ENCODE measurements around the gene MICU1.

GRCh38 chr10:72348282-72348681, 277.6 kb downstream of the MICU1 start:
- TF ChIP-seq POLR2AphosphoS5 (IDR thresholded peaks at IDR 0.05; ENCODE audit: low read depth, low read length) (no peak), EZH2 (IDR thresholded peaks at IDR 0.05) (no peak), ZFX (IDR thresholded peaks at IDR 0.05) (no peak), POLR2A (IDR thresholded peaks at IDR 0.05; ENCODE audit: borderline replicate concordance, extremely low read depth, insufficient read depth, insufficient read length) (no peak), SP1 (IDR thresholded peaks at IDR 0.05; ENCODE audit: low read depth) (no peak), ZNF274 (IDR thresholded peaks at IDR 0.05; ENCODE audit: low read depth, low read length) (no peak), EZH2phosphoT487 (IDR thresholded peaks at IDR 0.05; ENCODE audit: borderline replicate concordance) (no peak), ZBTB33 (IDR thresholded peaks at IDR 0.05; ENCODE audit: extremely low read depth, insufficient replicate concordance, low read length) (no peak), SRF (IDR thresholded peaks at IDR 0.05; ENCODE audit: low read depth) (no peak), SIN3A (IDR thresholded peaks at IDR 0.05; ENCODE audit: low read depth) (no peak)
- TF ChIP-seq, protein P1, sequence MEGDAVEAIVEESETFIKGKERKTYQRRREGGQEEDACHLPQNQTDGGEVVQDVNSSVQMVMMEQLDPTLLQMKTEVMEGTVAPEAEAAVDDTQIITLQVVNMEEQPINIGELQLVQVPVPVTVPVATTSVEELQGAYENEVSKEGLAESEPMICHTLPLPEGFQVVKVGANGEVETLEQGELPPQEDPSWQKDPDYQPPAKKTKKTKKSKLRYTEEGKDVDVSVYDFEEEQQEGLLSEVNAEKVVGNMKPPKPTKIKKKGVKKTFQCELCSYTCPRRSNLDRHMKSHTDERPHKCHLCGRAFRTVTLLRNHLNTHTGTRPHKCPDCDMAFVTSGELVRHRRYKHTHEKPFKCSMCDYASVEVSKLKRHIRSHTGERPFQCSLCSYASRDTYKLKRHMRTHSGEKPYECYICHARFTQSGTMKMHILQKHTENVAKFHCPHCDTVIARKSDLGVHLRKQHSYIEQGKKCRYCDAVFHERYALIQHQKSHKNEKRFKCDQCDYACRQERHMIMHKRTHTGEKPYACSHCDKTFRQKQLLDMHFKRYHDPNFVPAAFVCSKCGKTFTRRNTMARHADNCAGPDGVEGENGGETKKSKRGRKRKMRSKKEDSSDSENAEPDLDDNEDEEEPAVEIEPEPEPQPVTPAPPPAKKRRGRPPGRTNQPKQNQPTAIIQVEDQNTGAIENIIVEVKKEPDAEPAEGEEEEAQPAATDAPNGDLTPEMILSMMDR (IDR thresholded peaks at IDR 0.05 in 2 of 3, conservative IDR thresholded peaks at IDR 0.05 in 1 of 3; ENCODE audit: borderline replicate concordance in 1 of 3, insufficient read depth in 1 of 3, low read depth in 2 of 3, low read length in 2 of 3) = no peak
- TF ChIP-seq, protein P2, sequence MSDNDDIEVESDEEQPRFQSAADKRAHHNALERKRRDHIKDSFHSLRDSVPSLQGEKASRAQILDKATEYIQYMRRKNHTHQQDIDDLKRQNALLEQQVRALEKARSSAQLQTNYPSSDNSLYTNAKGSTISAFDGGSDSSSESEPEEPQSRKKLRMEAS (IDR thresholded peaks at IDR 0.05) = no peak

Measured in HCT116 (cell line).